MG63 (cell line): ENCODE measurements around the gene STK25. TPM values are rescaled to one million over a fixed set of nuclear protein-coding genes. Genes with fewer than 3 reads are reported as not detected.

Experiments
- DNase-seq: peaks from one replicate; pipeline ENCODE4 v3.0.0-alpha.2; 2020
- H3K27me3 ChIP-seq: fragments of 250-450 bp; sonication (Bioruptor Pico); 2 replicates; pipeline ENCODE4 v1.5.1; 2020; ENCODE audit warnings: mild to moderate bottlenecking, moderate library complexity
- H3K36me3 ChIP-seq: fragments of 250-450 bp; sonication (Bioruptor Pico); 2 replicates; pipeline ENCODE4 v1.5.1; 2020; ENCODE audit warnings: mild to moderate bottlenecking, moderate library complexity
- H3K4me3 ChIP-seq: fragments of 250-450 bp; sonication (Bioruptor Pico); 2 replicates; pipeline ENCODE4 v1.5.1; 2020; ENCODE audit warnings: mild to moderate bottlenecking, moderate library complexity
- H3K9me3 ChIP-seq: fragments of 250-450 bp; sonication (Bioruptor Pico); 2 replicates; pipeline ENCODE4 v1.5.1; 2020; ENCODE audit warnings: mild to moderate bottlenecking, moderate library complexity
- total RNA-seq: library from RNA; depleted of rRNA; stranded (reverse); fragments of >200 nt; shearing (Covaris generic); gene quantifications from 2 replicates; pipeline ENCODE4 v1.2.3, GENCODE V29; 2014; ENCODE audit warnings: low replicate concordance

STK25 gene
- total RNA-seq, 1 experiment from 2014 or later = 176 TPM

DNA sequence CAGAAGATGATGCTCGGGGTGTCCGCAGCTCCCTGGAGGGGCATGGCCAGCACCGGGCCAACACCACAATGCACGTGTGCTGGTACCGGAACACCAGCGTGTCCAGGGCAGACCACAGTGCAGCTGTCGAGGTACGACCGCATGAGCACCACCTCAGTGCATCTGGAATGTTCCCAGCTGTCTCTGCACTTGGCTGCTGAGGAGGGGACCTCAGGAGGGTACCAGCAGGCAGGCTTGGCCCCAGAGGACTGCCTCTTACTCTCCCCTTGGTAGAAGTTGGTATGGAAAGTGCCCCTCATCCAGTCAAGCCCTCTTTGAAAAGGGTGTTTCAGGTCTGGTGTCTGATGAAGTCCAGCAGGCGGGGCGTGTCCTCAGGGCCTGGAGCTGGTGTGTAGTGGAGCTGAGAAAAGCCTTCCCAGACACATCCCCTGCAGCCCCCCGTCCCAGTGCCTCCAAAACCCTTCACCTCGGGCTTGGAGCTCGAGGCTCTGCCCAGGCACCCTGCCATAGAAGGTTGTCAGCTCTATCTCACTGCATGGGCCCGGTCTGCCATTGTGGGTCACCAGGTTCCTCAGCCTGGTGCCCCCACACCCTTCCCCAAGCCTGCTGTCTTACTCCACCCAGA lies 16.7 kb downstream of the STK25 start:
- H3K9me3 ChIP-seq = no peaks in the 10 kb centered on the region
- H3K27me3 ChIP-seq = no peaks in the 10 kb centered on the region
- H3K4me3 ChIP-seq = no peak overlapping the region
- no peak for DNase-seq
- H3K36me3 ChIP-seq = peaks cover 21% of the 10 kb centered on the region

DNA sequence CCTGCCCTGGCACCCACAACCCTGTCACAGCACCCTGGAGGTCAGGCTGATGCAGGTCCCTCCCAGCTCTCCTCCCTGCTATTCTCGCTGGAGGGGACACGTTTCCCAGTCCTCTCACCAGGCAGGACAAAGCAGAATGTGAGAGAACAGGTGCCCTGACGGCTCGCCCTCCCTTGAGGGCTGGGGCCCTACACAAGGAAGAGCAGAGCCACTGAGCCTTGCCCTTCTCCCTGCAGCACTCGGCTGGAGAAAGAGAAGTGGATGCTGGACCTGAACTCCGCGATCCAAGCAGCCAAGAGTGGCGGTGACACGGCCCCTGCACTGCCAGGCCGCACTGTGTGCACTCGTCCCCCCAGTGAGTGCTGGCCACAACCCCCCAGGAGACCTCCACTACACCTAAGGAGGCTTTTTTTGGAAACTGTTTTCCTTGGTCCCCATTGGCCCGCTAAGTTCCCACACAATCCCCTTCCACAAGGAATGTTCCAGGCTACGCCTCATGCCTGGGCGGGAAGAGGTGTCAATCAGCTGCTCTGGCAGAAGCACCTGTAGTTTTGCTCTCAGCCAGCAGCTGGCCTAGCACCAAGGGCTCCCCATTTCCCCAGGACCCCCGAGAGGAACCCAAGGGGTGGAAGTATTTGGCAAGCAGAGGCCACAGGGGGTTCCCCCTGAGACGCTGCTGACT lies 17.4 kb downstream of the STK25 start:
- H3K36me3 ChIP-seq = peaks cover 14% of the 10 kb centered on the region
- no peak overlapping the region for H3K4me3 ChIP-seq
- H3K27me3 ChIP-seq = no peaks in the 10 kb centered on the region
- no peak for DNase-seq
- H3K9me3 ChIP-seq = no peaks in the 10 kb centered on the region

DNA sequence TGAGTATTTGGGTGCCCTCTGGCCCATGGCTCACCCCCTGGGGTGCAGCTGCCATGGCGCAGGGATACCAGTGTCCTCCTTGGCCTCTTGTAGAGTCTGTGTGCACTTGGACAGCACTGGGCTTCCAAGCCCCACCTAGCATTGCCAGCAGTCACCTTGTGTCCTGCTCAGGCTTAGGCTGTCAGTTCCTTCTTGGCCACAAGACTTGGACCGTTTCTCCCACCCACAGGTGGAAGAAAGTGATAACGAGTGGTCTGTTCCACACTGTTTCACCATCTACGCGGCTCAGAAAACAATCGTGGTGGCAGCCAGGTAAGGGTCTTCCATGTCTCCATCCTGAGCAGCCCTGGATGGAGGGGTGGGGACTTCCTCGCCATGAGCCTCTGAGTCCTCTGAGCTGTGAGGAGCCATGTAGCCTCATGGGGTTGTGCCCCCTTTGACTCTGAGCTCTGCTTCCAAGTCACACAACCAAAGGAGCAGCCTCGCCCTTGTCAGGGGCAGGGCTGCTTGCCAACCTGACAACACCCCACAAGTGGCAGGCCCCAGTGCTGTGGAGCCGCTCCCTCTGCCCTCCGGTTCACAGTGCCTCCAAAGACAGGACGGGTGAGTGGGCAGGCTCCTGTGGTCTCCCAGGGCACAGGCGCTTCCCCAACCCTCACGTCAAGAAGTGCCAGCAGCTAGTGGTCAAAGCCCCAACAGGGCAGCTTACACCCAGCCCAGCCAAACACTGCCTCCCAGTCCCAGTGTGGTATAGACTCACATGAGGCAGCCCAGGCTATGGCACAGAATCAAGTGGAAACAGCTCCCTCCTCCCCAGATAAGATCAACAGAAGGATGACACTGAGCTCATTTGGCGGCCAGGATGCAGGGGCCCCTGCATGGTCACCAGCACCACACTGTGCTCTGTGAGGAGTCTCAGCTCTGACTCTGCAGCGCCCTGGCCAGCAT lies 18.4 kb downstream of the STK25 start:
- Histone ChIP-seq H3K36me3 (peaks cover 6% of the 10 kb centered on the region), H3K9me3 (no peaks in the 10 kb centered on the region), H3K4me3 (no peak overlapping the region), H3K27me3 (no peaks in the 10 kb centered on the region)
- DNase-seq = no peak

DNA sequence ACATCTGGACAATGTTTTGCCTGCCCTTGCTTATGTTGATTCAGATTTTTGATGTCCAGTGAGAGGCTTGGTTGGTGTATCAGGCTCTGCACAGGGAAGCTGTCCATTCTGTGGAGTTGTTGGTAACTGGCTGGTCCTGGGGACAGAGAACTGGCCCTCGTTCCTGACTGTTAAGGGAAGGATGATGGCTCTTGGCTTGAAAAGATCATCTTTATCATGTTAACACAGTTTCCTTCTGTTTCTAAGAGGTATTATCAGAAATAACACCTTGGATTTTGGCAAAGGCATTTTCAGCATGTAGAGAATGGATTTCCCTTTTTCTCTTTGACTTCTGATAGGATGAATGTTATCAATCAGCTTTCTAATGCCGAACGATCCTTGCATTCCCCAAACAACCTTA lies 19.3 kb downstream of the STK25 start:
- no peak for DNase-seq
- no peaks in the 10 kb centered on the region for H3K9me3 ChIP-seq
- H3K27me3 ChIP-seq = no peaks in the 10 kb centered on the region
- peaks cover 6% of the 10 kb centered on the region; the same call in 1 of the 2 replicates for H3K36me3 ChIP-seq
- no peak overlapping the region for H3K4me3 ChIP-seq

DNA sequence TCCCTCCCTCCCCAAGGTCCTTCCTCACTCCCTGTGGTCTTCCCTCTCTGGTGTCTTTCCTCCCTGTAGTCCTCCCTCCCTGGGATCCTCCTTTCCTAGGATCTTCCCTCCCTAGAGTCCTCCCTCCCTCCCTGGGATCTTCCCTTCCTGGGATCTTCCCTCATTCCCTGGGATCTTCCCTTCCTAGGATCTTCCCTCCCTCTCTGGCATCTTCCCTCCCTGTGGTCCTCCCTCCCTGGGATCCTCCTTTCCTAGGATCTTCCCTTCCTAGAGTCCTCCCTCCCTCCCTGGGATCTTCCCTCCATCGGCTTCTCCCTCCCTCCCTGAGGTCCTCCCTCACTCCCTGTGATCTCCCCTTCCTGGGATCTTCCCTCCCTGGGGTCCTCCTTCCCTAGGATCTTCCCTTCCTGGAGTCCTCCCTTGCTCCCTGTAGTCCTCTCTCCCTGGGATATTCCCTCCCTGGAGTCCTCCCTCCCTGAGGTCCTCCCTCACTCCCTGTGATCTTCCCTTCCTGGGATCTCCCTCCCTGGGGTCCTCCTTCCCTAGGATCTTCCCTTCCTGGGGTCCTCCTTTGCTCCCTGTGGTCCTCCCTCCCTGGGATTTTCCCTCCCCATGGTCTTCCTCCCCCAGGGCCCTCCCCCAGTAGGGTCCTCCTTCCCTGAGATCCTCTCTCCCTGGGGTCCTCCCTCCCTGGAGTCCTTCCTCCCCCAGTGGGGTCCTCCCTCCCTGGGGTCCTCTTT lies 23.0 kb downstream of the STK25 start:
- H3K4me3 ChIP-seq = no peak overlapping the region
- no peak for DNase-seq
- H3K36me3 ChIP-seq = no peaks in the 10 kb centered on the region; the same call in 1 of the 2 replicates
- no peaks in the 10 kb centered on the region for H3K9me3 ChIP-seq
- no peaks in the 10 kb centered on the region for H3K27me3 ChIP-seq

DNA sequence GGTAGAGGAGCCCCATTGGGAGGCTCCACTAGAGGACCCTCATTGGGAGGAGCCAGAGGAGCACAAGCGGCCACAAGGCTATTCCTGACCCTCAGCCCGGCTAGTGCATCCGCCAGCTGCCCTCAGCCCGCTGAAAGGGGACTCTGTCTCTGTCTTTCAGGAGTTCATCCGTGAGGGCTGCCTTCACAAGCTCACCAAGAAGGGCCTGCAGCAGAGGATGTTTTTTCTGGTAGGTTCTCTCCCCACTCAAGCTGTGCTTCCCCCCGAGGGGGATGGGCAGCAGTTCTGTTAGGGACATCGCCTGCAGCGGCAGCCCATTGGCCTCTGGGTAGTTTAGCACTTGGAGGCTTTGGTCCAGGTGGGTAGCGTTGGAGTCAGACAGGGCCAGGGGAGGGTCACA lies 25.1 kb downstream of the STK25 start:
- no peaks in the 10 kb centered on the region for H3K9me3 ChIP-seq
- H3K27me3 ChIP-seq = no peaks in the 10 kb centered on the region
- no peak for DNase-seq
- no peak overlapping the region for H3K4me3 ChIP-seq
- 0 out of 2 replicates have a peak, but pooled peaks cover 3% of the 10 kb centered on the region for H3K36me3 ChIP-seq

DNA sequence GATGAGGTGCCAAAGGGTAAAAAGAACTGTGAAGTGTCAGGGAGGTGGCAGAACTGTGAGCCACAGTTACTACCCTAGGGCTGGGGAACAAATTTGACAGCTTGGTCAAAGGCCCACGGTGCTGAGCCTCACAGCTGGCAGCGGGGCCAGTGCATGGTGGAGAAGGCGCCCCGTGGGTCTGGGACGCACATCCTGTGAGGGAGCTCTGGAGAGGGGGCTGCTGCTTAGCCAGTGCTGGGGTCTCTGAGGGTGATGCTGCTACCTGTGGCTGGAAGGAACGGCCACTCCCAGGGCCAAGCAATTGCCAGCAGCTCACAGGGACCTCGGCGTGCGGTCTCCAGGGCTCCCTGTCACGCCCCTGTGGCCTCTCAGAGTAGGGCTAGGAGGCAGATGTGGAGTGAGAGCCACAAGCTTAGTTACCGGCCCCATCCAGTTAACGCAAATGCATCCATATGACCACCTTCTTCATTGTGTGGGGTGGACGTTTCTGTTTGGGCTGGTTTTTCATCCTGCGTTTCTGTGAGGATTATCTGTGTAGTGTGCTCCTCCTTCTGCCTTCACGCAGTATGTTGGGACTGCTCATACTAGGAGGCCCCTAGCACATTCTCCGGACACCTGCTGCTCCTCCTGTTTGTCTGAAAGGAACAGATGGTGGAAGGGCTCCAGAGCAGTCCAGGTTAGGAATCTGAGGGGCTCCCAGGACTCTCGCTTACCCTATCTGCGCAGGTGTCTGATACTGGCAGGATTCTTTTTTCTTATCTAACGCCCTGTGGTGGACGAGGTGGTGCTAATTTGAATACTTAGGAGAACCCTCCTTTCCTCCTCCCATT lies 26.0 kb downstream of the STK25 start:
- 0 out of 2 replicates have a peak, but pooled peaks cover 3% of the 10 kb centered on the region for H3K36me3 ChIP-seq
- DNase-seq = no peak
- no peaks in the 10 kb centered on the region for H3K27me3 ChIP-seq
- H3K4me3 ChIP-seq = no peak overlapping the region
- no peaks in the 10 kb centered on the region for H3K9me3 ChIP-seq

DNA sequence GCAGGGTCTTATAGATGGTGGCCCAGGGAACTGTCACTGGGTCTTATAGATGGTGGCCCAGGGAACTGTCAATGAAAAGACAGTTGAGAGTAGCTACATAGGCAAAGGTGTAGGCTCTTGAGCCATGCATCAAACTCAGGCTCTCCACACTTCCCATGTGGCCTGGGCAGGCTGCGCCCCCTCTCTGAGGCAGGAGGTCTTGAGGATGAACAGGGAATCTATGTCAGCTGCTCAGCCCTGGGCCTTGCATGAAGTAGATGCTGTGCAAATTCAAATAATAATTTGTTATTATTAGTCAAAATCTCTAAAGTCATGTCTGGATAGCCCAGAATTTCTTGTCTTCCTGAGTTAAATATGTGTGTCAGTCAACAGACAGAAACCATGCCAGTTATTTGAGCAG lies 26.7 kb downstream of the STK25 start:
- Histone ChIP-seq H3K4me3 (no peak overlapping the region), H3K27me3 (no peaks in the 10 kb centered on the region), H3K9me3 (no peaks in the 10 kb centered on the region), H3K36me3 (0 out of 2 replicates have a peak, but pooled peaks cover 3% of the 10 kb centered on the region)
- DNase-seq = no peak

DNA sequence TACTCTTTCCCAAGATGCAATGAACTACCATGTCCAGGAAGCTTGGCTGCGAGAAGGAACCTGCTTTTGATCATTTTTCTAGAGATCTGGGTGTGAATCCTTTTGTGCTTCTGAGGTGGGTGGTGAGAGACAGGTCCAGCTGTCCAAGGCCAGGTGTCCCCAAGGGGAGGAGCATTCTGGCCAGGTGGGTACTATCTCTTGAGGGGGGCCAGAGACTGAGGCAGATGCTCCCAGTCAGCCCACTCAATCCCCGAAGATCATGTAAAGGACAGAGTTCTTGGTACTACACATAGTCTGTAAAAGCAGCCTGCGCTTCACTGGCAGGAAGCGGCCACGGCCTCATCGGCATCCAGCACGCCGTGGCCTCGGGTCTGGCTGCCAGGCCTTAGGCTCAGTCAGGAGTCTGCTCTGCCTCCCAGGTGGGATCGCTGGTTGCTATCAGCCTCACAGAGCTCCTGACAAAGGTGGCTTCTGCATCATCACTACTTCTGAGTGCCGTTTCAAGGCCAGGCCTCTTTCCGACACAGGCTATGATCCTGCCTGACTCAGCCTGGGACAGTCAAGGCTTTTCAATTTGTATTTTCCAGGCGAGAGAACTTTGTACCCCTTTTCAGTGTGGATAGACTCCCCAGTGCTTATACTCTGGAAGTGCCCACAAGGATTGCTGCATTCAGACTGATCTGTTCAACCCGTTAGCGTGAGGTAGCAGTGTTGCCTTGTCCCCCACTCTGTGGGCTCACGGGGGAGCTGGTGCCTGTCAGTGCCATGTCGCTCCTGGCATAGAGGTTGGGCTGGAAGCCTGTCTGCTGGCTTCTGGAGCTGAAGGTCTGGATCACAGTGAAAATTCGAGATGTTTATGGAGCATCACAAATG lies 29.1 kb downstream of the STK25 start:
- 0 out of 2 replicates have a peak, but pooled peaks cover 3% of the 10 kb centered on the region for H3K36me3 ChIP-seq
- H3K27me3 ChIP-seq = no peaks in the 10 kb centered on the region
- no peak for DNase-seq
- no peak overlapping the region for H3K4me3 ChIP-seq
- H3K9me3 ChIP-seq = no peaks in the 10 kb centered on the region

DNA sequence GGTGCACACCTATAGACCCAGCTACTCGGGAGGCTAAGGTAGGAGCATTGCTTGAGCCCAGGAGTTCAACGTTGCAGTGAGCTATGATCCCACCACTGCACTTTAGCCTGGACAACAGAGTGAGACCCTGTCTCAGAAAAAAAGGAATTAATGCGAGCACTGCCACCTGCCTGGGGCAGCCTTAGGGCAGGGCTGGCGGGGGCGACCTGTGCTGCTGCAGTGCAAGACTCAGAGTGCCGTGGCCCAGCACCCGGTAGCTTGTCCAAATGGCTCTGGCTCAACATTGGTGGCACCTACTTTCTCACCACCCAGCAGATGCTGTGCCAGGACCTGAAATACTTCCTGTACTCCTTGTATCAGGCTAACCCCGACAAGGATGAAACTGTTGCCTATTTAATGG lies 30.2 kb downstream of the STK25 start:
- no peaks in the 10 kb centered on the region for H3K27me3 ChIP-seq
- H3K4me3 ChIP-seq = no peak overlapping the region
- DNase-seq = no peak
- no peaks in the 10 kb centered on the region for H3K9me3 ChIP-seq
- 0 out of 2 replicates have a peak, but pooled peaks cover 3% of the 10 kb centered on the region for H3K36me3 ChIP-seq

DNA sequence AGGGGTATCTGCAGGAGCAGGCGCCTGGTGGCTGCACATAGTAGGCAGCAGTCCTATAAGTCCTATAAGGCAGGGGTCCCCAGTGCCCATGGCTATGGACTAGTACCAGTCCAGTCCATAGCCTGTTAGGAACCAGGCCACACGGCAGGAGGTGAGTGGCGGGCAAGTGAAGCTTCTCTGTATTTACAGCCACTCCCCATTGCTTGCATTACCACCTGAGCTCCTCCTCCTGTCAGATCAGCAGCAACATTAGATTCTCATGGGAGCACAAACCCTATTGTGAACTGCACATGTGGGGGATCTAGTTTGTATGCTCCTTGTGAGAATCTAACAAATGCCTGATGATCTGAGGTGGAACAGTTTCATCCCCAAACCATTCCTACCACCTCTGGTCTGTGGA lies 33.1 kb downstream of the STK25 start:
- Histone ChIP-seq H3K27me3 (no peaks in the 10 kb centered on the region), H3K36me3 (0 out of 2 replicates have a peak, but pooled peaks cover 3% of the 10 kb centered on the region), H3K9me3 (no peaks in the 10 kb centered on the region), H3K4me3 (no peak overlapping the region)
- no peak for DNase-seq

DNA sequence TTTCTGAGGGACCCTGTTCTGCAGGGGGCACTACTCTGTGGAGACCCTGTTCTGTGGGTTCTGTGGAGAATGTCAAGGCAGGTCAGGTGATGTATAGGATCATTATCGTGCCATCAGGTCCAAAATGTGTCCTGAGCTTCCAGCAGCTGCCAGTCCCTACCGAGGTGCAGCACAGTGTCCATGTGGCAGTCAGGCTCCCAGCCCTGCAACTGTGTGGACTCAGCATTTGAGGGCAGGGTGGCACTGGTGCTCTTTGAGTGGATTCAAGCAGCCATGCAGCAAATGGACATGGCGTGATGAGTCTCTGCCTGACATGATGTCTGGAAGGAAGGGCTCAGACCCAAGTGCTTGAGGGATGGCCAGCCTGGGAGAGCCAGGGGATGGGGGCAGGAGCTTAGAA lies 35.0 kb downstream of the STK25 start:
- Histone ChIP-seq H3K36me3 (no peaks in the 10 kb centered on the region), H3K9me3 (no peaks in the 10 kb centered on the region), H3K4me3 (no peak overlapping the region), H3K27me3 (no peaks in the 10 kb centered on the region)
- no peak for DNase-seq

DNA sequence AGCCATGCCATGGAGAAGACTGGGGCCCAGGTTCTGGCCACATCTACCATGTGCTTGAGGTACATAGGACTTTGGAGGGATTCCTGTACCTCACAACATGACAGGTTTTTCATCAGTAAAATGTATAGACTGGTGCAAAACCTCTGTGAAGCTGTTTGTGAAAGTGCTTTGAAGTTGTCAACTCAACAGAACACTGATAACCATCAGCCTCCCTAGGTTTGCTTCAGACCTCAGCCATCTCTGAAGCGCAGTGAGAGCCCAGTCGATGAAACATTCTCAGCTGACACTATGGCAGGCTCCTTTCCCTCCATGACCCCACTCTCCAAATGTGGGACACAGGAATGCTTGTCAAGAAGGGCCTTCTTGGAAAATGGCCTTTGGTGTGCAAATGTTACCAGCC lies 38.6 kb downstream of the STK25 start:
- DNase-seq = no peak
- Histone ChIP-seq H3K9me3 (no peaks in the 10 kb centered on the region), H3K36me3 (no peaks in the 10 kb centered on the region), H3K27me3 (no peaks in the 10 kb centered on the region), H3K4me3 (no peak overlapping the region)

DNA sequence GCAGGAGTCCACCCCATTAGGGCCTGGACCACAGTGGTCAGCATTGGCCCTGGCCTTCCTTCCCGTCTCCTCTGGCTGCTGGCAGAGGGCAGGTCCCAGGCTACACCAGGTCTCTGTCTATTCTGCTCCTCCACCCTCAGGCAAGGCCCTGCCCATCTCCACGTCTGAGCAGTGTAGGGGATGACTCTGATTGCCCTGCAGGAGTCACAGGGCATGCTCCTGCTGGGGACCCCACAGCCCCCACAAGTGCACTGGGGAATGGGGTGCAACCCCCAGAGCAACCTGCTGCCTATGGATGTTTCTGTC lies 40.0 kb downstream of the STK25 start:
- Histone ChIP-seq H3K9me3 (no peaks in the 10 kb centered on the region), H3K4me3 (no peak overlapping the region), H3K27me3 (no peaks in the 10 kb centered on the region), H3K36me3 (no peaks in the 10 kb centered on the region)
- no peak for DNase-seq

DNA sequence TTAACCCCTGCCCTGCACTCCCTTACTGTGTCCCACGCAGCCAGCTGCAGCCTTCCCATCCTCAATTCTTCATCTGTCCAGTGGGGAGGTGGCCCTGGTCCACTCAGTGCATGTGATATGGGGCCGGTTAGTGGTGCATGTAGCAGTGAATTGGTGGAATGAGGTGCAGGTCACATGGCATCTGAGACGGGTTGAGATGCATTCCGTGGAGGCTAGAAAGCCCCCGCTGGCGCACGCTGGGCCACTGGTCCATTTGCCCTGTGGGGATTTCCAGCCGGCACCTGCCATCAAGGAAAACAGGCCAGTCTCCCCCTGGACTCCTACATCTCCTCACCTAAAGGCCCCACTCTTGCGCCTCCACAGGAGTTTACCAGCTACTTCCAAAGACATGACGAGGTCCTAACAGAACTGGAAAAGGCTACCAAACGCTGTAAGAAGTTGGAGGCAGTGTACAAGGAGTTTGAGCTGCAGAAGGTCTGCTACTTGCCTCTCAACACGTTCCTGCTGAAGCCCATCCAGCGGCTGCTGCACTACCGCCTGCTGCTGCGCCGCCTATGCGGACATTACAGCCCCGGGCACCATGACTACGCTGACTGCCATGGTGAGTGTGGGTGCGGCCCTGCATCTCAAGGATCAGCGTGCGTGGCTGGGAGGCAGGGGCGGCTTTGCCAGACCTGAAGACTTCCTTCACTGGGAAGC lies 40.5 kb downstream of the STK25 start:
- Histone ChIP-seq H3K27me3 (no peaks in the 10 kb centered on the region), H3K9me3 (no peaks in the 10 kb centered on the region), H3K4me3 (no peak overlapping the region), H3K36me3 (no peaks in the 10 kb centered on the region)
- no peak for DNase-seq
